Stimulated activated CD4-positive, alpha-beta T cell treated with anti-CD3 and anti-CD28 coated beads, TNF-alpha, amount 100 ng/mL, for 48 hours (primary cell): ENCODE measurements around the gene C11orf58.

Source experiments
- DNase-seq, 3 donors: peaks; one replicate each; pipeline ENCODE4 v3.0.0-alpha.2; 2020; ENCODE audit warnings: low read depth in 3 of 3

The C11orf58 gene

DNA sequence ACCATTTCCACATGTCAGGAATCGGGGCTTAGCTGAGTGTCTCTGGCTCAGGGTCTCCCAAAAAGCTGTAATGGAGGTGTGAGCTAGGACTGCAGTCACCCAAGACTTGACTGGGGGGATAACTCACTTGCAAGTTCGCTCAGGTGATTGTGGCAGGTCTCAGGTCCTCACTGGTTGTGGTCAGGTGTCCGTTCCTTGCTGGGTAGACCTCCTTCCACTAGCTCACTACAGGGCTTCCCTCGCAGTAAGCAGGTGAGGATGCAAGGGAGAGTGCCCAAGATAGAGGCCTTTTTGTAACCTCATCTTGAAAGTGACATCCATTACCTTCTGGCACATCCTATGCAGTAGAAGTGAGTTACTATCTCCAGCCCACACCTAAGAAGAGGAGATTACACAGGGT, 29.5 kb downstream of the C11orf58 start:
- no peak for DNase-seq

DNA sequence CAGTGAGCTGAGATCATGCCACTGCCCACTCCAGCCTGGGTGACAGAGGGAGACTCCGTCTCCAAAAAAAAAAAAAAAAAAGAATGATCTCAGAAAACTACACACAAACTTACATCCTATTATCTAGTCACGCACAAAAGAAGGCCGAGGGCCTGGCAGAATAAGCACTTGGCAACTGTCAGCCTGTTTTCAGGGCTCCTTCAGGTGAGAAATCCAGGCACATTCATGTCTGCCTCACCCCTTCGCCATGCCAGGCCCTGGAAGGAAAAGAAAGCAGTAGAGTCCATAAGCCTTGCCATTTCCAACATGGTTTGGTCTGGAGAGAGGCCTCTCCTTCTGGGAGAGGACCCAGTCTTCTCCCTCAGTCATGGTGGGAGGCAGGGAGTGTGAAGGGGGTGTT, 30.9 kb downstream of the C11orf58 start:
- no peak for DNase-seq

DNA sequence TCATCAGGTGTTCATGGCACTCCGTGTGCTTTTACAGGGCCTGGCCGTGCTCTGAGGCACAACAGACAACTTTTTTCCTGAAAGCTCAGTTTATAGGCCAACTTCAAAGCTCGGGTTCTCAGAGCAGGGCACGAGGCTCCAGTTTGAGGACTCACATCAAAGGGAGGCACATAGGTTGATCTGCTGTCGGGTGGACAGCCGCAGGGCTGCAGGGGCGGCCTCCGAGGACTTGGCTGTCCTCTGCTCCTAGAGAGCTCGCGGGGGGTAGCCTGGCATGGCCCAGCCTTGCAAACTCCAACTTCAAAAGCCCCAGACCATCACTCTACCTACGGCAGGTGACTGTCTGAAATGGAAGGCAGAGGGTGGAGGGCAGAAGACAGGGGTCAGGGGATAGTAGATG, 31.6 kb downstream of the C11orf58 start:
- DNase-seq: no peak

DNA sequence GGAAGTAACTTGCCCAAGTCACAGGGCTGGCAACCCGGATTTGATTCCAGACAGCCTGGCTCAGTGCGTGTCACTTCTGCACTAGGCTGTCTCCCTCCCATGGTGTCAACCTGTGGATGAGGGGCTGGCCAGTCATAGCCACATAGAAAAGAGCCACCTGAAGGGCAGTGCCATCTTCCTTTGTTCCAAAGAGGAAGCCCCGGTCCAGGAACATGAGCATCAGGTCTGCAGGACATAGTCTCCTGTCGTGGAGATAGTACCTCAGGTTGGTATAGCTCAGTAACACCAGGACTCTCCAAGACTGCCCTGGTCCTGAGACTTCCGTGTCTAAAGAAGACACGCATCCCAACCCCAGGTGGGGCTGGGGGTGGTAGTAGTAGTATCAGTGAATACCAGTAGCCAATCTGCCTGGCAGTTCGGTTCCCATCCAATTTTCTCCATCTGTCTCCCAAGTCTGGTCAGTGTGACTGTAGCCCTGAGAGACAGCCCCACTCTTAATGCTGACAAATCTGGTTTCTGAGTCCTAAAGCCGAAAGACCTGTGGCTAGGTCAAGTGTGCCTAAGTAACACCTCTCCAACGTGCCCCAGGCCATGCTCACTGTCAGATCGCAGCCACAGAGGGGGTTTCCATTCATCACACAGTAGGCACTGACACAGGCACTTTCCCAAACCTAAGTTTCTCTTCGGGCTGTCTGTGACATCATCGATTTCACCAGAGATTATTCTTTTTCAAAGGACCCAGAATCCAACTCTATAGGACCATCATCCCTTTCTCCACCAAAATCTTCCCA, 33.1 kb downstream of the C11orf58 start:
- no peak for DNase-seq

DNA sequence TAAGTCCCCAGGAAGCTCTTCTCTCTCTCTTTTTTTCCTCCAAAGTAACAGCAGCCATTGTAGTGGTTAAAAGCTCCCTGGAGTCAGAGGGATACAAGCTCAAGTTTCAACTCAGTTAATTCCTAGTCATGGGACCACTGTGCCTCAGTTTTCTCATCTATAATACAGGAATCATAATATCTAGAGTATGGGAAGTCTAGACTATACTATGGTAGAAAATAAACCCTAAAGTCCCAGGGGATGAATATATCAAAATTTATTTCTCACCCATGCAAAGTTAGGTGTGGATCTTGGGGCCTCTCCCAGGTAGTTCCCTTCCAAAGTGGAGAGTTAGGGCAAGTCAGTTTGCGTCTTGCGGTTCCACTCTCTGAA, 33.7 kb downstream of the C11orf58 start:
- no peak for DNase-seq

DNA sequence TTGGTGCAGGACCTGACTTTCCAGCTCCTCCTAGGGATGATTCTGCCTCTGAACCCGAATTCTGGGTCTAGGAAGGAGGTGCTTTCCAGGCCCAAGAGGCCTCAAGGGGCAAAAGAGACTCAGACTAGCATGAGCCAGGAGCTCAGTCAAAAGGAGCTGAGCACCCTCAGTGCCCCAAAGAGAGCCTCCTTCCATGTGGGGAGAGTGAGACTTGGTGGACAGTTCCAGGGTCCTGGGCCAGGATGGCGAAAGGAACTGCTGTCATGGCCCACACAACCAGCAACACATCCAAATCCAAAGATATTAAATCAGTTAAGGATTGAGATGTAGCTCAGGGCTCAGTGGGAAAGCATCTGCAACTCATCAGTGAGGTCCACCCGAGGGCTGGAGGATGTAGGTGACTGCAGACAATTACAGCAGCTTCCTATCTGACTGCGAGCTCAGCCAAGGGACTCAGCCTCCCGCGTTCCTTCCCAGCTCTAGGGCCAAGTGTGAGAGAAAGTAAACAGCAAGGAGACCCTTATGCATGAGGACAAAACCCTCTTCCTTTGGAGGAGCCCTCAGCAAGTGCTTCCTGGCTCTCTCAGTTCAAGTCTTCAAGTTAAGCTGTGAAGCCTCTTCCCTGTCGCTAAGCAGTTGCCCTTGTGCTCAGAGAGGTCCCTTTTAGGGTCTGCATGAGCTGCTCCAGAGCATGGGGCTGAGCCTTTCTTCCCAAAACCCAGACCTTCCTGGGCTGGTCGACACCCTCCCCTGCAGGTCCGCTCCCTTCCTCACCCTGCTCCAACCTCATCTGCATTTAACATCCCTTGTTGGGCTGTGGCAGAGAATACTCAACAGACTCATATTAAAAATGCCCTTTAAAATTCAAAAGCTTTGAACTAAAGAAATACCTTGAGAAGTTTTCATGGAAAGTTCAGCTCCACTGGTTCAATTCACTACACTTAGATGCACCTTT, 35.8 kb downstream of the C11orf58 start:
- DNase-seq: no peak

DNA sequence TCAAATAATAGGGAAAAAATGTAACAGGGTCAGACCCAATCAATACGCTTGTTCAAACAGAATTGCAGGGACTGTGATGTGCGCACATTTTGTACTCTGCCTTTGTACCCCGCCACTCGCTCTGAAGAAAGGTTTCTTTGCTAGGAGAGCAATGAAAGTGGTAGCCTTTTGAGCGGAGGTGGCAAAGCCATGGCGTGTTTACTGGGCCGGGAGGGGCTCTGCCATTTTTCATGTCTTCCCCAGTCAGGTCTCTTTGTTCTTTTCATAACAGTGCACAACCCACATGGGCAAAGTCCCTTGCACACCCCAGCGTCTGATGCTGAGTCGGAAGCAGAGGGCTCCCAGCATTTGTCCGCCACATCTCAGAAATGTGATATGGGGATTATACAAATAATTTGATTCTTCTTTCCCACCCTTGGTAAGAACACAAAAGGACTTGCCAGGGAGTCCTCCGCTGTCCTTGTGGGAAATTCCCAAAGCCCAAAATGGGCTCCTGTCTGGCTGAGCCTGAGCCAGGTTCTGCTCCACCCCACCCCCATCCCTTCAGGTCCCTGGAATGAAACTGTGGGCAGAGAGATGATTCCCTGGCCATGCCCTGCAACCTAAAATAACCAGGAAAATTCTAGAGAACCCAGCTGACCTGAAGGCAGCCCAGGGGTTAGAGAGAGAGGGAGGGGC, 36.6 kb downstream of the C11orf58 start:
- no peak for DNase-seq

DNA sequence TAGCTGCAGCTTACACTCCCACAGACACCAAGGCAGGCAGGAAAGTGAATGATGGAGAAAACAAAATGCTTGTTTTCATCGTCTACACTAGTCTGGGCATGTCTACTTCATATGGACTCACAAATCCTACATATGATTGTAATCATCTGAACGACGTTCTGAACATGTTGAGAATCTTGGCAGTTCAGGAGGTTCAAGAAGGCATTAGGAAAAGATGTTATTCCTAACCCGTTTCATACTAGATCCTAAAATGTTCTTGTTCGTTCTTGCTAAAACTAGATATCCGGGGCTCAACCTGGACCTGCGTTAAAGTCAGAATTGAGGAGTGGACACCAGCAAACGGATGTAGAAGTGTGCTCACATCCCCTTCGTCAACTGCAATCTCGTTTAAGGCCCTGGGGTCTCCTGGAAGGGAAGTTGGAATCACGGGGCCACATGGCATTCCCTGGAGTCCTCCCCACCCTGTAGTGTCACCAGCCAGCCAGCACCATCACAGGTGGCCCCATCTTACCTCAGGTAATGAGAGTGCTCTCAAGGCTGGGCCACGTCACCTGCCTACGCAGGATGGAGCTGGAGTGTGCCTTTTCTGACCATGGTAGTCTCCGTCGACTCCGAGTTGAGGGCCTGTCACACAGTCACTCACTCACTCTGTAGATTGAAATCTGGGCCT, 37.3 kb downstream of the C11orf58 start:
- no peak for DNase-seq

DNA sequence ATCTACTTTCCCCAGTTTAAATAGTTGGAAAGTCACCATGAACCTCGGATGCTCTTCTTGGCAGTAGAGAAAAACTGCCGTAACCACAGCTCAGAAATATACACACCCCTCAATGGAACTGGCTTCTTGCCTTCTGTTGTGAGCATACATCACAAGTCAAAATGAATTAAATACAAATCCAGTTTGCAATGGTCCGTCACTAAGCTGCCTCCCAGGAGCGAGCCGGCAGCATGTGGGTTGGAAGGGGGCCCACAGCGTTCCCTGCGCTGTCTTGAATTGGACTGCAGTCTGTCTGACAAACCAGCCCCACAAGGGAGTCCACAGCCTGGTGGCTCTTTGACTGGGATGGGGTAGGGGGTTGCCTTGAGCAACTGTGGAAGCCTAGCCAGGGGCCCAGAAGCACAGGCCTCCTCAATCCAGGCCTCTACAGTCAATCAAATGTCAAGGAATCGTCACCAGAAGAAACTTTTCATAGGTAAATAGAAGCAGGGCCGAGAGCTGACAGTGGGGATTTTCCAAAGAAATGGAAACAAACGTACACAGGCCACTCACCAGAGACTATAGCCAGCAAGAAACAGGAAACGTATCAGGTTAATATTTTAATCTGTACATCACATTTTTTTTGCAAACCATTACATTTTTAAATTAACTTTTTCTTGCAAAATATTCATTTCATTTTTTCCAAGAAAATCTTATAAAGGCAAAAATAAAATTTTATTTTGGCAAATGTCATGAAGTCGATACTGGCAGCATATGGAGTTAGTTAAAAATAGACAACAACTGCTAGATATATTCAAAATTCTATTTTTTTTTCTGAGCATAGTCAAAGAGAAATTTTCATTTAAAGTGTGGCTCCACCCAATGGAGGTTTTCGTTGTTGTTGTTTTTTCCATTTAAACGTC, 38.5 kb downstream of the C11orf58 start:
- no peak for DNase-seq

DNA sequence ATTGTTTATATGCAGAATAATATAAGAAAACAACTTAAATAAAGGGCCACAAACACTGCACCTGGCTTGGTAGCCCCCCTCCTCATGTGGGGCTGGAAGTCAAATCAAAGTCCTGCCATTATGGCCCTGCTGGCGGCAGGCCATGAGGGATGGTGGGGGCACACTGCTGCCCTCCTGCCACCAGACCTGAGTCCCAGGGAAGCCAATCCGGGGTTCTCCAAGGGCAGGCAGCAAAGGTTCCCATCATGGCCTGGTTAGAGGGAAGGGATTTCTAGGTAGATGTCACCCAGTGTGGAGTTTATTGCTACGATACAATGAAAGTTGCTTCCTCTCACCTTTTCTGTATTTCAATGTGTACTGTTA, 39.1 kb downstream of the C11orf58 start:
- DNase-seq: no peak

DNA sequence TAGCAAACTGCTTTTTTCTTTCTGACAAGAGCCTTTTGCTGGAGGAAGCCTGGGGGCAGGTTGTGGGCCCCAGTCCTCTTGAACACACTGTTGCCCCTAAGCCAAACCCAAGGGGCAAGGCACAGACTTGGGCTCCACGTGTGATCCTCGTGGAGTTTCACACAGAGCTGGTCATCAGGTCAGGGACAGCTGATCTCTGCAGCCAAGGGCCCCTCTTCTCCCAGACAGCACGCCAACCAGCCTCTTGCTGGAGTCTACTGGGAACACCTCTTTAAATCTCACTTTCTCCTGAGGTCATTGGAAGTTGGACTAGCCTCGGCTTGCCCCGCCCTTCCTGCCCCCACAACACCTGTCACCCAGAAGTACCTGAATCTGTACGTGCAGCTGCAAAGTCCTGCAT, 39.8 kb downstream of the C11orf58 start:
- no peak for DNase-seq

GRCh38 chr11:16778876-16779275, 40.4 kb downstream of the C11orf58 start:
- DNase-seq: no peak

GRCh38 chr11:16779436-16779835, 41.0 kb downstream of the C11orf58 start:
- DNase-seq: no peak

GRCh38 chr11:16780146-16780545, 41.7 kb downstream of the C11orf58 start:
- DNase-seq: no peak

DNA sequence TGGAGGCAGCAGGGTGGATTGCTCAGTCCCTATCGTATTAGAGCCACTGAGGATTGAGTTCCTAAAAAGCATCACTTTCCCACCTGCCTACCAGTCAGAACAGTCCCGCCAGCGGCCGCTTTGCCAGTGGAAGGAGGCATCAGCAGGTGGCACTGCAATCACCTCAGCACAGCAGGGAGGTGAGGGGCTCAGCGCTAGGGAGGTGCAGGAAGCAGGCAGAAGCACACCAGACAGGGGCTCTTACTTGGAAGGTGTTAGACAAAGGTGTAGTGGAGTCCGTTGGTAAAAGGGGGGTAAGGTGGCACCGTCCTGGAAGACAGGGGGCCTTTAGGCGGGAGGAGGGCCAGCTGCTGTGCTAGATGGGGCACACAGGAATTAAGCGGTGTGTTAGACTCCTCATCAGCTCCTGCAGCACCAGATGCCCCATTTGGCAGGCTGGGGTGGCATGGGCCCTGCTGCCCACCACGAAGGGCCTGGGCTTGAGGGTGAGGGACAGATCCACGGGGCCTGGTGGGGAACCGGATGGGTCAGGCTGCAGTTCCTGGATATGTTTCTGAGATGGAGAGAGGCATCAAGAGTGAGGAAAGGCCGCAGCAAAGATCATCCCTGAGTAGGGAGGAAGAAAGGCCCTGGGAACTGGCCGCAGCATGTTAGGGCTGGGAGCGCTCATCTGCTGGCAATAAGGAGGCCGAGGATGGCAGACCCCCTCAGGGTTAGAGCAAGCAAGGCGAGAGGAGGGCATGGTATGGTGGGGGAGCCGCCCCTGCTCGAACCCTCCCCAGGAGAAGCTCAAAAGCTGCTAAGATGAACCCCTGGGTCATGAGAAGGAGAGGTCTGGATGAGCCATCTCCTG, 42.5 kb downstream of the C11orf58 start:
- DNase-seq: no peak

GRCh38 chr11:16781936-16782919, 43.8 kb downstream of the C11orf58 start:
- DNase-seq: no peak

GRCh38 chr11:16783321-16783801, 44.9 kb downstream of the C11orf58 start:
- DNase-seq: no peak

GRCh38 chr11:16784097-16784496, 45.6 kb downstream of the C11orf58 start:
- no peak for DNase-seq

GRCh38 chr11:16784666-16785065, 46.2 kb downstream of the C11orf58 start:
- no peak for DNase-seq
